ENCODE results near the gene TIGD7. TPM values are rescaled to one million over a fixed set of nuclear protein-coding genes. Genes with fewer than 3 reads are reported as not detected.

Gene TIGD7
- total RNA-seq, 1 donor from 2014 or later: 3.4 TPM

GRCh38 chr16:3264137-3265036 lies 40.8 kb downstream of the TIGD7 start:
- peak; percentile 38 for TF ChIP-seq CTCF (IDR thresholded peaks at IDR 0.05; ENCODE audit: insufficient read depth, low read length, poor library complexity, severe bottlenecking)
- H3K27me3 ChIP-seq (ENCODE audit: control insufficient read depth, insufficient read depth, low read length): no peaks in the 10 kb centered on the region
- DNase-seq (ENCODE audit: low read depth): peak; percentile 85

GRCh38 chr16:3262517-3262916 lies 42.7 kb downstream of the TIGD7 start:
- no peak for TF ChIP-seq CTCF (IDR thresholded peaks at IDR 0.05; ENCODE audit: insufficient read depth, low read length, poor library complexity, severe bottlenecking)
- DNase-seq (ENCODE audit: low read depth): no peak
- no peak overlapping the region for H3K4me3 ChIP-seq (ENCODE audit: low read depth, low read length)
- no peaks in the 10 kb centered on the region for H3K27me3 ChIP-seq (ENCODE audit: control insufficient read depth, insufficient read depth, low read length)
- H3K36me3 ChIP-seq (ENCODE audit: control insufficient read depth, insufficient read depth, low read length): no peaks in the 10 kb centered on the region

More at GRCh38 chr16:3264137-3265036, 40.8 kb downstream of the TIGD7 start:
- Histone ChIP-seq H3K36me3 (ENCODE audit: control insufficient read depth, insufficient read depth, low read length) (no peaks in the 10 kb centered on the region), H3K4me3 (ENCODE audit: low read depth, low read length) (peak overlapping the region; percentile 71)

GRCh38 chr16:3259836-3260235 lies 45.4 kb downstream of the TIGD7 start:
- no peak for DNase-seq (ENCODE audit: low read depth)
- no peak for TF ChIP-seq CTCF (IDR thresholded peaks at IDR 0.05; ENCODE audit: insufficient read depth, low read length, poor library complexity, severe bottlenecking)
- Histone ChIP-seq H3K27me3 (ENCODE audit: control insufficient read depth, insufficient read depth, low read length) (no peaks in the 10 kb centered on the region), H3K4me3 (ENCODE audit: low read depth, low read length) (no peak overlapping the region), H3K36me3 (ENCODE audit: control insufficient read depth, insufficient read depth, low read length) (no peaks in the 10 kb centered on the region)

- H3K4me3 ChIP-seq (ENCODE audit: low read depth, low read length): no peak overlapping the region
- no peak for DNase-seq (ENCODE audit: low read depth)
- no peaks in the 10 kb centered on the region for H3K36me3 ChIP-seq (ENCODE audit: control insufficient read depth, insufficient read depth, low read length)
- no peak for TF ChIP-seq CTCF (IDR thresholded peaks at IDR 0.05; ENCODE audit: insufficient read depth, low read length, poor library complexity, severe bottlenecking)
- H3K27me3 ChIP-seq (ENCODE audit: control insufficient read depth, insufficient read depth, low read length): peaks cover 2% of the 10 kb centered on the region
Measured at GRCh38 chr16:3256866-3257465, 48.3 kb downstream of the TIGD7 start.

- no peaks in the 10 kb centered on the region for H3K36me3 ChIP-seq (ENCODE audit: control insufficient read depth, insufficient read depth, low read length)
- TF ChIP-seq CTCF (IDR thresholded peaks at IDR 0.05; ENCODE audit: insufficient read depth, low read length, poor library complexity, severe bottlenecking): no peak
- H3K4me3 ChIP-seq (ENCODE audit: low read depth, low read length): no peak within 1 kb of the TSS
- no peak for DNase-seq (ENCODE audit: low read depth)
- H3K27me3 ChIP-seq (ENCODE audit: control insufficient read depth, insufficient read depth, low read length): peaks cover 2% of the 10 kb centered on the region
Measured at GRCh38 chr16:3256146-3256865, 48.9 kb downstream of the TIGD7 start, which contains the start of gene MEFV. Gene MEFV (minus strand): TSS chr16:3256633. CDS start chr16:3256587, 46 bp downstream.
